Cardiac septum (tissue), 1 donor: ENCODE data around the gene TRA2A. TPM values are rescaled to one million over a fixed set of nuclear protein-coding genes. Genes with fewer than 3 reads are reported as not detected.
"Not testable (repeated sequence)": the region's sequence is repeated elsewhere in the genome, so short reads cannot be mapped to it uniquely, and the experiment has no call there.

Source experiments
- DNase-seq: peaks from one replicate; pipeline ENCODE4 v3.0.0-alpha.2; 2020; ENCODE audit warnings: low spot score
- intact Hi-C: fragments of 100-400 bp; cut with DNase I; formaldehyde crosslinking; loops from one replicate; pipeline ENCODE4 v1.14.0; 2022
- total RNA-seq: library from RNA; stranded (reverse); fragmentation: NEBNext Ultra II Directional; extraction: Animal tissue kit (Norgen Biotek cat#: 25700); gene quantifications from one replicate; pipeline ENCODE4 v1.2.1, GENCODE V29; 2021
- donor health status: DM: no; HTN: no; CAD: no.

Gene TRA2A
- total RNA-seq, 1 donor from 2014 or later: 32.6 TPM

DNA sequence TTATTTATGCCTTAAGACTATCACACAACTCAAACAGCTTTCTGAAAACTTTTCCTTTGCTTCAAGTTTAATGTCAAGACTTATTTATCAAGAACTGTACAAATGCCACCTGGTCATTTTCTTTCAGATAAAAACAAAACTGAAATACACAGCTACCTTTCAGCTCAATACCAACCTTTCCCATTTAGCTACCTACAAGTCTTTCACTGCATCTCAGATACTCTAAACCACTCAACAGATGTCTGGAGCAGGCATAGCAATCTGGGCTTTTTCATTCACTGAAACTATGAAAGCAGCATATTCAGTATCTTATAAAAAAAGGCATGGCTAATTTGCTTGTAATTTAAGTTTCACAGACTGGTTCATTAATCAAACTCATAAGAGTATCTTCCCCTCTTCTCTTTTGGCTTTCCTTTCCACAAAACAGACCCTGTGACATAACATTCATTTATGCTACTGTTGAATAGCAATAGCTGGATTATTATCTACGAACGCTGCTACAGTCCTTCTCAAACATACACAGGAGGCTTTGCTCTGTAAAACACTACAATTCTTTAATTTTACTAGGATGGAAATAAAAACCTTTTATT lies 8.2 kb downstream of the TRA2A start:
- DNase-seq: no peak
- intact Hi-C loops: no loop called here

DNA sequence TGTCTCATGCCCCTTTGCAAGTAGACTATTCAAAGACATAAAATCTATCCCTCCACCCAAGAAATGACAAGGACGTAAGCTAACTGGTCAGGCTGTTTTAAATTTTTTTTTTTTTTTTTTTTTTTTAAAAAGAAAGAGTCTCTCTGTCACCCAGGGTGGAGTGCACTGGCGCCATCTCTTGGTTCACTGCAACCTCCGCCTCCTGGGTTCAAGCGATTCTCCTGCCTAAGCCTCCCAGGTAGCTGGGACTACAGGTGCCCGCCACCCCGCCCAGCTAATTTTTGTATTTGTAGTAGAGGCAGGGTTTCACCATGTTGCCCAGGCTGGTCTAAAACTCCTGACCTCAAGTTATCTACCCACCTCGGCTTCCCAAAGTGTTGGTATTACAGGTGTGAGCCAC lies 11.2 kb downstream of the TRA2A start:
- intact Hi-C loops: no loop called here
- no peak for DNase-seq

GRCh38 chr7:23514755-23515154 lies 17.0 kb downstream of the TRA2A start:
- intact Hi-C loops: no loop called here
- no peak for DNase-seq

- intact Hi-C loops, DNase-seq: not testable (repeated sequence)
Observed at GRCh38 chr7:23513746-23514145, 18.0 kb downstream of the TRA2A start.

- intact Hi-C loops: no loop called here
- no peak for DNase-seq
Observed at GRCh38 chr7:23494009-23494408, 37.8 kb downstream of the TRA2A start.

DNA sequence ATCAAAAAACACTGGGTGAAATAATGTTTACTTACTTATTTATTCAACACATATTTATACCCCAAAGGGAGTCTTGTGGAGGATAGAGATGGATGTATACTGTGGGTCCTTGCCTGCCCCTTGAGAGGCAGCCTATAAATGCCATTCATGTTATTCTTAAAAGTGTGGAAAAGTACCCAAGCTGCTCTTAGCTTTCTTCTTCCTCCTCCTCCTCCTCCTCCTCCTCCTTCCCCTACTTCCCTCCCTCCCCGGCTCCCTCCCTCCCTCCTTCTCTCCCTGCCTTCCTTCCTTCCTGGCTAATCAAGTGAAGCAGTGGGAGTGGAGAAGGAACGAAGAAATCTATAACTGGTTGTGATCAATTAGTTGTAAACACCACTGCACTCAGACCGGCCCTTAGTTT lies 40.3 kb downstream of the TRA2A start:
- intact Hi-C loops: no loop called here
- DNase-seq: no peak

DNA sequence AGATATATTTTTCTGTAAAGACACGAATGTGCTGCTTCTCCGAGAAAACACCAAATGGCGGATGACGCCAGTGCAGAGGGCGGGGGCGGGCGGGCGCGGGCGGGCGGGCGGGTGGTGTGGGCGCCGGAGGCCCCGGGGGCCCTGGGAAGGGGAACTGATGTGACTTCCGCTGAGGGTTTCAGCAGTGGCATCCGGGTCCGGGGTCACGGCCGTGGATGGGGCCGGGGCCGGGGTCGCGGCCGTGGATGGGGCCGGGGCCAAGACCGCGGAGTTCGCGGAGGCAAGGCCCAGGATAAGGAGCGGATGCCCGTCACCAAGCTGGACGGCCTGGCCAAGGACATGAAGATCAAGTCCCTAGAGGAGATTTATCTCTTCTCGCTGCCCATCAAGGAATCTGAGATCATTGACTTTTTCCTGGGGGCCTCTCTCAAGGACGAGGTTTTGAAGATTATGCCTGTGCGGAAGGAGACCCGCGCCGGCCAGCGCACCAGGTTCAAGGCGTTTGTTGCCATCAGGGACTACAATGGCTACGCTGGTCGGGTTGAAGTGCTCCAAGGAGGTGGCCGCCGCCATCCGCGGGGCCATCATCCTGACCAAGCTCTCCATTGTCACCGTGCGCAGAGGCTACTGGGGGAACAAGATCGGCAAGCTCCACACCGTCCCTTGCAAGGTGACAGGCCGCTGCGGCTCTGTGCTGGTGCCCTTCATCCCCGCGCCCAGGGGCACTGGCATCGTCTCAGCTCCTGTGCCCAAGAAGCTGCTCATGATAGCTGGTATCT lies 41.2 kb downstream of the TRA2A start:
- no peak for DNase-seq

DNA sequence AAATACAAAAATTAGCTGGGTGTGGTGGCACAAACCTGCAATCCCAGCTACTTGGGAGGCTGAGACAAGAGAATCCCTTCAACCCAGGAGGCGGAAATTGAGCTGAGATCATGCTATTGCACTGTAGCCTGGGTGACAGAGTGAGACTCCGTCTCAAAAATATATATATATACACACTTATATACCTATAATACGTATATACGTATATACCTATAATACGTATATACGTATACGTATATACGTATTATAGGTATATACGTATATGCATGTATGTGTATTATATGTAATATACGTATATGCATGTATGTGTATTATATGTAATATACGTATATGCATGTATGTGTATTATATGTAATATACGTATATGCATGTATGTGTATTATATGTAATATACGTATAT lies 43.1 kb downstream of the TRA2A start:
- DNase-seq, intact Hi-C loops: not testable (repeated sequence)

More for the DNA sequence above, 41.2 kb downstream of the TRA2A start:
- intact Hi-C loops: no loop called here

GRCh38 chr7:23487670-23488069 lies 44.1 kb downstream of the TRA2A start:
- DNase-seq: no peak
- intact Hi-C loops: no loop called here

DNA sequence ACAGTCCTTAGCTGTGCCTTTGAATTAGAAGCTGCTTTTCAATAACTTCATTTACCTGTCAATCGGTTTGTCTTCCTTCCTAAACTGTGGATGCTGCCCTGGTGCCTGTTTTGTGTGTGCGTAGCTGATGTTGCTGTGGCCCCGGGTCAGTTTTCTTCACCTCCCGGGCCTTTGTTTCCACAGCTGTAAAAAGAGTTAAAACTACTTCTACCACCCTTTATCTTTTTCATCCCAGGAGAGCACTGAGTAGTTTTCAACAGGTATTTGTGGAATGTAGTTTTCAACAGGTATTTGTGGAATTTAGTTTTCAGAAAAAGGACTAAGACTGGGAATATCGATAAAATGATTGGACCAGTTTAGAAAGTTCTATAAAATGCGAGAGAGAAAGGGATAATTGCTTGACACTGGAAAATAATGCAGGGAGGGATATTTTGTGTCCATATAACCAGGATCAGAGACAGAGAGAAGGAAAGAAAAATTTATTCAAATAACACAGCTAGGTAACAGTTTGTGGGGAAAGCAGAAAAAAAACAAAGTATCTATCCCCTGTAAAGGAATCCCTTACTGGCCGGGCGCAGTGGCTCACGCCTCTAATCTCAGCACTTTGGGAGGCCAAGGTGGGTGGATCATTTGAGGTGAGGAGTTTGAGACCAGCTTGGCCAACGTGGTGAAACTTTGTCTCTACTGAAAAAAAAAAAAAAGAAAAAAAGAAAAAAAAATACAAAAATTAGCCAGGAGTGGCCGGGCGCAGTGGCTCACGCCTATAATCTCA lies 45.6 kb downstream of the TRA2A start:
- intact Hi-C loops: no loop called here
- no peak for DNase-seq

GRCh38 chr7:23482686-23483085 lies 49.1 kb downstream of the TRA2A start:
- intact Hi-C loops: no loop called here
- DNase-seq: no peak

DNA sequence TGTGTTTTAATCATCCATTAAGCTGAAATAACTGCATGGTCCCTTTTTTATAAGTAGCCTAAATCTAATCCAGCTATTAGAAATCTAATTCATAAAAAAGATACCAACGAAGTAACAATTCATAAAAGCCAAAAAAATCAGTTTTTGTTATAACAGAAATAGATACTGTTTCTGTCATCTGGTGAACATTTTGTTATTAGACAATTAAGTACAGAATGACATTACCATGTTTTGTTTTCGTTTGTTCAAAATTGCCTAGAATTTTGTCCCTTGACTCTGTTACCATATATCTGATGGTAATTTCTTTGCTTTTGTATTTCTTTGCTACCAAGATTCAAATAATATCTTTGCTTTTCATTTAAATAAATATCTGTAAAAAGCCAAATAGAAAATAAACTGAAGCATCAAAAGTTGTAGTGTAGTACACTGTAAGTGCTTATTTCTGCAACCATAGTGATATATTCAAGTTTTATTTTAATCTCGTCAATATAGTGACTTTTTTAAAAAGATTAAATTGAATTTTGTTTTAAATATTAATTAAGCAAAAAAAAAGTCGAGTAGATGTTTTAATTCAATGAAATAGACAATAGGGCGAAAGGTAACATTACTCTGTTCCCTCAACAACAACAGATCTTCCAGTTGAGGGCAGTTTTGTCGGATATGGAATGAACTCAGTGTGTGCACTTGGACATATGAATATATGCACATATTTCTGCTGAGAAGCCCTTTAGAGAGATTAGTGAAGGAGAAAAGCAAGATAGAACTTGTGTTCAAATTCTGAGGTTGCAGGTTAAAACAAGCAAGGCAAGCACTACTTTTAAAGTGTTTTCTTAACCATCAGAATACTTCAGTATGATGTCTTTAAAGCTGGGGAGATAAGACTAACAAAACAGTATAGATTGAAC lies 53.6 kb downstream of the TRA2A start:
- DNase-seq: no peak
- intact Hi-C loops: no loop called here

GRCh38 chr7:23477157-23477499 lies 54.7 kb downstream of the TRA2A start:
- DNase-seq: no peak
- intact Hi-C loops: no loop called here

DNA sequence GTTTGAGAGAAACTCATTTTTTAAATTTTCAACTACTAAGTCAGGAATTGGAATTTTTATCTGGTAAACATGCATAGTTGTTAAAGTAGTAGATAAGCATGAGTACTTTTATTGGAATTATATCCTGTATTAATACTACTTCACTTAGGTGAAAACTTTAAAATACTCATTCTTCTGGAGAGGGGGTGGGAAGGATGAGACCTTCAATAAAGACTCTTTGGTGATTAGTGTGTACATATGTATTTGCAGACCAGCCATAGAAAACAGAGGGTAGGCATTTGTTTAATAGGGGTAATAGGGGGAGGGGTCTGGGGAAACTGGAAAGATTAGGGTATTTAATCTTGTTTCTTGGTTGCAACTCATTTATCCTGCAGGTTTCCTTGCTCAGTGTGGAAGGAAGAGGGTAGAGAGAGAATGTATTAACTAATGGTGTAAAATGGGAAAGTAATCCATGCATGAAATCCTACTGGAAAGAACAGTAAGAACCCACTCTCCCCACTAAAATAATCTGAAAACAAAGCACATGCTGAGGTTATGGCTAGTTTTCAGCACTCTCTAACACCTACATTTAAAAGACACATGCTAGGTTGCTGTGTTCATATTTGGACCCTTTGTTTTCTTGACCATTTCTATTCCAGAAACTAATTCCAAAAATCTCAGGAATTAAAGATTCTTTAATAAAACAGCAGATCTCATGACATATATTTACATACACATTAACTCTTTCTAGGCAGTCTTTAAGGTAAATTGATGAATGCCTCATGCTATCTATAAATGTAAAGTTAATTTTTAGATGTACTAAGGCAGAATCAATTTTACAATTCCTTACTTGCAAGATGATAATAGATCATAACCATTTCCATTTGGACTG lies 55.3 kb downstream of the TRA2A start:
- no peak for DNase-seq
- intact Hi-C loops: no loop called here

GRCh38 chr7:23475576-23475839 lies 56.3 kb downstream of the TRA2A start:
- no peak for DNase-seq
- intact Hi-C loops: no loop called here

DNA sequence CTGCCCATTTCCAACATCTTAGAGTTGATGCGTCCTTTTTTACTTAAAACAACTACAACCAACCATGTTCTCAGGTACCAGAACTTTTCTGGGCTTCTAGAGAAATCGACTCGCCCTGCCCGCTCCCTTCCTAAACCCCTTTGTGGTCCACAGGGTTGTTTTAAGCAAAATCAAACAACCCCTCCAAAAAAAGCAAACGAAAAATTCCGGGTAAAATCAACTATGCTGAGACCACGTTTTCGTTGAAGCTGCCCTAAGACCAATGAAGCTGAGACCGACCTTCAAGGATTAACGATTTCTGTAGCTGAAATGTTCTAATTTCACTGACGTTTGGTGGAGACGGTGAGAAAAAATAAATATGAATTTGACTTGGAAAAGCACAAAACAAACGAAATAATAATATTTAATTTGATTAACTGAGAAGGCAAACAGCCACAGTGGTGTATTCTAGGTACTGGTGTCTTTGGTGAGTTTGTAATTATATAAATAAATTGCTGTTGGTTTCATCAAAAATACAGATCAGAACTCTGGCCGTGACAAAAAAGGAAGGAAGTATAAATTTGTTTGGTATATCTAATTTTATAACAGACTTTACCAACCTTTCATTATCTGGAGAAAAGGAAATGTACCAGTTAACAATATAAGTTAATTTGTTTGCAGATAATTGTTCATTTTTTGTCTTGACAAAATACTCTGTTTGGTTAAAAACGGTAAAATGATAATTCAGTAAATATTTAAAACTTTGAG lies 56.8 kb downstream of the TRA2A start:
- no peak for DNase-seq
- intact Hi-C loops: loop anchor here (5.0 kb wide), 1 partner anchor 178 kb away; the partner anchor contains the start of gene MALSU1

- intact Hi-C loops: loop anchor here (5.0 kb wide), 1 partner anchor 177 kb away; the partner anchor contains the start of gene MALSU1
Observed at GRCh38 chr7:23474094-23474828, 57.5 kb downstream of the TRA2A start.

GRCh38 chr7:23473844-23474093 lies 58.0 kb downstream of the TRA2A start:
- intact Hi-C loops: loop anchor here (5.0 kb wide), 1 partner anchor 176 kb away; the partner anchor contains the start of gene MALSU1
- no peak for DNase-seq

More at GRCh38 chr7:23474094-23474828, 57.5 kb downstream of the TRA2A start:
- peak; percentile 88 for DNase-seq
